Measurements from ENCODE around the gene C19orf67. TPM values are rescaled to one million over a fixed set of nuclear protein-coding genes. Genes with fewer than 3 reads are reported as not detected.

Gene C19orf67
- total and polyA plus RNA-seq, 2 of the 13 experiments (the other 11 are each of a cell fraction or from before 2014, with no cell fraction given) = 0.11 to 0.32 TPM

DNA sequence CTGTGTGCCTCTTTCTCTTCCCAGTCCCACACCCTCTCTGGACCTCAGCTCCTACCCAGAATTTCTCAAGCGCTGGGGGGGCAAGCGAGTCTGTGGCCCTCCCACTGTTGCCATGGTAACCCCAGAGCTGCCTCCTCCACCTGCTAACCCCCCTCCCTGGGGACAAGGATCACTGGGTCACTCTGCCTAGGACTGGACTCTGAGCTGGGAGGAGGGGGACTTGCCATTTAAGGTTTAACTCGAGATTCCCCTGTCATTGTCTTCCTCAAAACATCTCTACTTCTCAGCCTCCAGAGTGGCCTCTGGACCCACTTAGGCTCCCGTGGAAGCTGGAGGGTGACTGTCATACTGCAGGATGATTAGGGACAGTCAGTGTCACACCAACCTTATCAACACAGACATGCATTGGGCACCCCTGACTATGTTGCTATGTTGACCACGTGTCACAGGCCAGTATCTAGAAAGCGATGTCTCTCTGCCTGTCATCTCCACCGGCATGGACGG lies 25.9 kb downstream of the C19orf67 start (continued):
- TF ChIP-seq ZNF766 (CRISPR knock-in tag; IDR thresholded peaks at IDR 0.05; ENCODE audit: borderline replicate concordance) (no peak), HNF1A (IDR thresholded peaks at IDR 0.05; ENCODE audit: low read depth) (no peak), HNF1A (CRISPR knock-in tag; IDR thresholded peaks at IDR 0.05; ENCODE audit: borderline replicate concordance) (peak; percentile 34; the same call in 1 of the 2 replicates), ZNF597 (CRISPR knock-in tag; IDR thresholded peaks at IDR 0.05) (no peak), NR2F2 (IDR thresholded peaks at IDR 0.05; ENCODE audit: borderline replicate concordance, low read depth) (peak; percentile 56; the same call in 1 of the 2 replicates), ZNF557 (CRISPR knock-in tag; IDR thresholded peaks at IDR 0.05) (no peak), SOX5 (CRISPR knock-in tag; IDR thresholded peaks at IDR 0.05; ENCODE audit: borderline replicate concordance) (peak; percentile 60), SOX6 (IDR thresholded peaks at IDR 0.05) (no peak), SOX6 (CRISPR knock-in tag; IDR thresholded peaks at IDR 0.05) (peak; percentile 80)
- TF ChIP-seq, protein P1, sequence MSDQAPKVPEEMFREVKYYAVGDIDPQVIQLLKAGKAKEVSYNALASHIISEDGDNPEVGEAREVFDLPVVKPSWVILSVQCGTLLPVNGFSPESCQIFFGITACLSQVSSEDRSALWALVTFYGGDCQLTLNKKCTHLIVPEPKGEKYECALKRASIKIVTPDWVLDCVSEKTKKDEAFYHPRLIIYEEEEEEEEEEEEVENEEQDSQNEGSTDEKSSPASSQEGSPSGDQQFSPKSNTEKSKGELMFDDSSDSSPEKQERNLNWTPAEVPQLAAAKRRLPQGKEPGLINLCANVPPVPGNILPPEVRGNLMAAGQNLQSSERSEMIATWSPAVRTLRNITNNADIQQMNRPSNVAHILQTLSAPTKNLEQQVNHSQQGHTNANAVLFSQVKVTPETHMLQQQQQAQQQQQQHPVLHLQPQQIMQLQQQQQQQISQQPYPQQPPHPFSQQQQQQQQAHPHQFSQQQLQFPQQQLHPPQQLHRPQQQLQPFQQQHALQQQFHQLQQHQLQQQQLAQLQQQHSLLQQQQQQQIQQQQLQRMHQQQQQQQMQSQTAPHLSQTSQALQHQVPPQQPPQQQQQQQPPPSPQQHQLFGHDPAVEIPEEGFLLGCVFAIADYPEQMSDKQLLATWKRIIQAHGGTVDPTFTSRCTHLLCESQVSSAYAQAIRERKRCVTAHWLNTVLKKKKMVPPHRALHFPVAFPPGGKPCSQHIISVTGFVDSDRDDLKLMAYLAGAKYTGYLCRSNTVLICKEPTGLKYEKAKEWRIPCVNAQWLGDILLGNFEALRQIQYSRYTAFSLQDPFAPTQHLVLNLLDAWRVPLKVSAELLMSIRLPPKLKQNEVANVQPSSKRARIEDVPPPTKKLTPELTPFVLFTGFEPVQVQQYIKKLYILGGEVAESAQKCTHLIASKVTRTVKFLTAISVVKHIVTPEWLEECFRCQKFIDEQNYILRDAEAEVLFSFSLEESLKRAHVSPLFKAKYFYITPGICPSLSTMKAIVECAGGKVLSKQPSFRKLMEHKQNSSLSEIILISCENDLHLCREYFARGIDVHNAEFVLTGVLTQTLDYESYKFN (CRISPR knock-in tag; conservative IDR thresholded peaks at IDR 0.05) = peak; percentile 97
- TF ChIP-seq, protein P2, sequence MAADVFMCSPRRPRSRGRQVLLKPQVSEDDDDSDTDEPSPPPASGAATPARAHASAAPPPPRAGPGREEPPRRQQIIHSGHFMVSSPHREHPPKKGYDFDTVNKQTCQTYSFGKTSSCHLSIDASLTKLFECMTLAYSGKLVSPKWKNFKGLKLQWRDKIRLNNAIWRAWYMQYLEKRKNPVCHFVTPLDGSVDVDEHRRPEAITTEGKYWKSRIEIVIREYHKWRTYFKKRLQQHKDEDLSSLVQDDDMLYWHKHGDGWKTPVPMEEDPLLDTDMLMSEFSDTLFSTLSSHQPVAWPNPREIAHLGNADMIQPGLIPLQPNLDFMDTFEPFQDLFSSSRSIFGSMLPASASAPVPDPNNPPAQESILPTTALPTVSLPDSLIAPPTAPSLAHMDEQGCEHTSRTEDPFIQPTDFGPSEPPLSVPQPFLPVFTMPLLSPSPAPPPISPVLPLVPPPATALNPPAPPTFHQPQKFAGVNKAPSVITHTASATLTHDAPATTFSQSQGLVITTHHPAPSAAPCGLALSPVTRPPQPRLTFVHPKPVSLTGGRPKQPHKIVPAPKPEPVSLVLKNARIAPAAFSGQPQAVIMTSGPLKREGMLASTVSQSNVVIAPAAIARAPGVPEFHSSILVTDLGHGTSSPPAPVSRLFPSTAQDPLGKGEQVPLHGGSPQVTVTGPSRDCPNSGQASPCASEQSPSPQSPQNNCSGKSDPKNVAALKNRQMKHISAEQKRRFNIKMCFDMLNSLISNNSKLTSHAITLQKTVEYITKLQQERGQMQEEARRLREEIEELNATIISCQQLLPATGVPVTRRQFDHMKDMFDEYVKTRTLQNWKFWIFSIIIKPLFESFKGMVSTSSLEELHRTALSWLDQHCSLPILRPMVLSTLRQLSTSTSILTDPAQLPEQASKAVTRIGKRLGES (CRISPR knock-in tag; IDR thresholded peaks at IDR 0.05; ENCODE audit: borderline replicate concordance) = no peak
- TF ChIP-seq, protein P3, sequence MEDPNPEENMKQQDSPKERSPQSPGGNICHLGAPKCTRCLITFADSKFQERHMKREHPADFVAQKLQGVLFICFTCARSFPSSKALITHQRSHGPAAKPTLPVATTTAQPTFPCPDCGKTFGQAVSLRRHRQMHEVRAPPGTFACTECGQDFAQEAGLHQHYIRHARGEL (CRISPR knock-in tag; IDR thresholded peaks at IDR 0.05) = no peak
